HepG2 (cell line): ENCODE results near the gene SCAF4. TPM values are rescaled to one million over a fixed set of nuclear protein-coding genes. Genes with fewer than 3 reads are reported as not detected.

Experiments used
- ATAC-seq: fragments of 200-7000 bp; cut with Tn5 transposase; 3 replicates; pipeline ENCODE4 v1.9.1; 2020; ENCODE audit warnings: mild to moderate bottlenecking, moderate library complexity
- BruUV-seq: library from RNA; stranded (reverse); fragments of 400-500 nt; replicated peaks from 2 replicates; lab custom pipeline; 2021; lab: Mats Ljungman, UMichigan
- CTCF ChIA-PET: fragments of 300-600 bp; formaldehyde crosslinking; extraction: SDS; loops from one replicate; lab custom pipeline; 2021; ENCODE audit warnings: low total read pairs, inconsistent platforms, low intra/inter-chr PET ratio; lab: Yijun Ruan, JAX
- POLR2A ChIA-PET: fragments of 350-600 bp; sonication (Branson Sonifier 250); formaldehyde crosslinking; loops from one replicate; lab custom pipeline; 2020; ENCODE audit warnings: antibody characterized with exemption, inconsistent platforms; lab: Yijun Ruan, JAX
- DNase-seq: peaks from one replicate; pipeline ENCODE4 v3.0.0-alpha.2; 2015; ENCODE audit warnings: low spot score
- FAIRE-seq: peaks from 3 replicates; lab custom pipeline; 2011; peaks lifted over from hg19 to GRCh38; lab: Jason Lieb, UNC
- H2AFZ ChIP-seq: one replicate; pipeline ENCODE4 v1.6.1; 2011; ENCODE audit warnings: low read length, inconsistent platforms
- H3K27ac ChIP-seq: fragments of 300-600 bp; 3 replicates; pipeline ENCODE4 v1.8.0; 2011; ENCODE audit warnings: mixed run types, mild to moderate bottlenecking, mixed read lengths, low read length, inconsistent platforms; ENCODE audit not compliant: insufficient read depth; ENCODE audit errors: extremely low read length
- H3K27me3 ChIP-seq, 2 experiments: fragments of 200-600 bp in 1 of 2; 2 replicates in 1 of 2; 3 replicates in 1 of 2; pipeline versions ENCODE4 v1.6.0 to v1.8.0; 2011; ENCODE audit warnings: low read length in 2 of 2, mild to moderate bottlenecking in 2 of 2, moderate library complexity in 2 of 2, inconsistent platforms in 1 of 2; ENCODE audit not compliant: insufficient read depth in 2 of 2, control insufficient read depth in 1 of 2
- H3K36me3 ChIP-seq, 2 experiments: fragments of 200-600 bp in 1 of 2; replicated peaks in 1 of 2; 2 replicates in 1 of 2; 3 replicates in 1 of 2; pipeline versions ENCODE4 v1.5.1 to v1.8.0; 2011; ENCODE audit warnings: low read length in 2 of 2, inconsistent platforms in 1 of 2; ENCODE audit not compliant: insufficient read depth in 2 of 2, control insufficient read depth in 1 of 2
- H3K4me1 ChIP-seq: 2 replicates; pipeline ENCODE4 v1.5.1; 2012; ENCODE audit warnings: low read length, inconsistent platforms; ENCODE audit not compliant: insufficient read depth
- H3K4me2 ChIP-seq: 2 replicates; pipeline ENCODE4 v1.6.0; 2011; ENCODE audit warnings: low read depth, low read length, inconsistent platforms
- H3K4me3 ChIP-seq, 3 experiments: fragments of 200-600 bp in 1 of 3; sonication (generic), shearing (Covaris generic) in 1 of 3; replicated peaks in 1 of 3; 2 replicates each; pipeline ENCODE4 v1.5.1; 2011 to 2016; ENCODE audit warnings: low read length in 3 of 3, inconsistent platforms in 2 of 3, low read depth in 2 of 3, mild to moderate bottlenecking in 2 of 3, control low read depth in 1 of 3, mixed read lengths in 1 of 3; ENCODE audit not compliant: insufficient read depth in 1 of 3
- H3K79me2 ChIP-seq: one replicate; pipeline ENCODE4 v1.6.1; 2011; ENCODE audit warnings: low read length, inconsistent platforms; ENCODE audit not compliant: insufficient read depth
- H3K9ac ChIP-seq: 2 replicates; pipeline ENCODE4 v1.6.0; 2011; ENCODE audit warnings: mild to moderate bottlenecking, low read depth, low read length, inconsistent platforms; ENCODE audit not compliant: insufficient read depth
- H3K9me3 ChIP-seq: 2 replicates; pipeline ENCODE4 v1.5.1; 2012; ENCODE audit warnings: mild to moderate bottlenecking, low read length
- H4K20me1 ChIP-seq: 2 replicates; pipeline ENCODE4 v1.6.0; 2011; ENCODE audit warnings: inconsistent platforms, mild to moderate bottlenecking, low read length, moderate library complexity; ENCODE audit not compliant: insufficient read depth
- ATAD3A ChIP-seq: sonication (generic); formaldehyde crosslinking; IDR thresholded peaks from 2 replicates; pipeline ENCODE4 v1.4.0; 2020; ENCODE audit warnings: missing genetic modification reagents
- MIER3 ChIP-seq: IDR thresholded peaks from 2 replicates; pipeline ENCODE4 v1.6.1; 2016; ENCODE audit warnings: missing compliant biosample characterization, borderline replicate concordance
- ZNF3 ChIP-seq: IDR thresholded peaks from 2 replicates; pipeline ENCODE4 v1.7.0; 2017; ENCODE audit warnings: inconsistent platforms
- ZNF558 ChIP-seq: sonication (generic); formaldehyde crosslinking; IDR thresholded peaks from 2 replicates; pipeline ENCODE4 v1.9.0; 2022; ENCODE audit warnings: mild to moderate bottlenecking, missing genetic modification reagents, borderline replicate concordance
- WGBS: methylation state at CpG from one replicate; pipeline ENCODE4 v1.1.6; 2017; ENCODE audit warnings: low lambda C conversion rate; 5-methylcytosine and 5-hydroxymethylcytosine counted together
- in situ Hi-C: cut with HindIII; loops from 2 replicates; pipeline ENCODE4 v1.10.0; 2017; ENCODE audit warnings: low pct_unique_long_range_greater_than_20kb; ENCODE audit not compliant: extremely low pct_ligation_motif_present
- intact Hi-C: fragments of 100-400 bp; cut with micrococcal nuclease; formaldehyde crosslinking; loops from one replicate; pipeline ENCODE4 v1.10.0; 2022; ENCODE audit not compliant: unreplicated experiment
- polyA plus RNA-seq, 8 experiments: library from polyadenylated mRNA; depleted of rRNA in 3 of 8; stranded (reverse) in 7 of 8; unstranded in 1 of 8; fragments of >200 nt; fragmentation: Illumina TruSeq in 4 of 8; extraction: Trizol in 4 of 8; gene quantifications; 2 replicates each; pipeline versions ENCODE4 v1.2.1 to v1.2.3, GENCODE V29; 2011 to 2016; ENCODE audit warnings: low read depth in 4 of 8, missing spikeins in 1 of 8, mixed read lengths in 1 of 8; ENCODE audit not compliant: insufficient read depth in 1 of 8
- total RNA-seq, 5 experiments: library from RNA; depleted of rRNA; stranded (reverse); fragments of >200 nt; fragmentation: Illumina TruSeq; extraction: Trizol; gene quantifications; 2 replicates each; pipeline ENCODE4 v1.2.3, GENCODE V29; 2016; ENCODE audit warnings: low read depth in 1 of 5
- TF ChIP-seq, protein P1 (sequence below): sonication (generic); formaldehyde crosslinking; IDR thresholded peaks from 2 replicates; pipeline ENCODE4 v1.9.0; 2021; ENCODE audit warnings: missing genetic modification reagents, borderline replicate concordance
- TF ChIP-seq, protein P2 (sequence below): sonication (generic); formaldehyde crosslinking; conservative IDR thresholded peaks from 2 replicates; pipeline ENCODE4 v1.8.0; 2022; ENCODE audit warnings: mild to moderate bottlenecking, moderate library complexity, missing genetic modification reagents

SCAF4 gene
- total and polyA plus RNA-seq, 2 of the 13 experiments (the other 11 are each of a cell fraction or from before 2014, with no cell fraction given) = 9.1 to 11.5 TPM

DNA sequence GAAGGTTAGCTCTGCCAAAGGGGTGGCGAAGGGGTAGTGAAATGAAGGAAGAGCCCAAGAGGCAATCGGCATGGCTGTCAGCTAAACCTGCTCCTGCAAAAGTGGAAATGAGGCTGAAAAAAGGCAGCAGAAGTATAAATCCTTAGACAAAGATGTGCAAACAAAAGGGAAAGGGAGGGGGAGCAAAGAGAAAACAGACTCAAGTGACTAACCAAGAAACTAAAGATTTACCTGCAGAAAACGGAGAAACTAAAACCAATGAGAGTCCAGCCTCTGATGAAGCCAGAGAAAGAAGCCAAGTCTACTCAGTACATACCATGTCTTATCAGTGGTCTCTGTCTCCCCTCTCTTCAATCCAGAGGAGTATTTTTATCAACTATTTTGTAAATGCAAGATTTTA is 25.4 kb downstream of the SCAF4 start:
- CTCF ChIA-PET = no interaction called here
- no peak; the same call in 2 of the 3 replicates for ATAC-seq
- TF ChIP-seq, protein P1, sequence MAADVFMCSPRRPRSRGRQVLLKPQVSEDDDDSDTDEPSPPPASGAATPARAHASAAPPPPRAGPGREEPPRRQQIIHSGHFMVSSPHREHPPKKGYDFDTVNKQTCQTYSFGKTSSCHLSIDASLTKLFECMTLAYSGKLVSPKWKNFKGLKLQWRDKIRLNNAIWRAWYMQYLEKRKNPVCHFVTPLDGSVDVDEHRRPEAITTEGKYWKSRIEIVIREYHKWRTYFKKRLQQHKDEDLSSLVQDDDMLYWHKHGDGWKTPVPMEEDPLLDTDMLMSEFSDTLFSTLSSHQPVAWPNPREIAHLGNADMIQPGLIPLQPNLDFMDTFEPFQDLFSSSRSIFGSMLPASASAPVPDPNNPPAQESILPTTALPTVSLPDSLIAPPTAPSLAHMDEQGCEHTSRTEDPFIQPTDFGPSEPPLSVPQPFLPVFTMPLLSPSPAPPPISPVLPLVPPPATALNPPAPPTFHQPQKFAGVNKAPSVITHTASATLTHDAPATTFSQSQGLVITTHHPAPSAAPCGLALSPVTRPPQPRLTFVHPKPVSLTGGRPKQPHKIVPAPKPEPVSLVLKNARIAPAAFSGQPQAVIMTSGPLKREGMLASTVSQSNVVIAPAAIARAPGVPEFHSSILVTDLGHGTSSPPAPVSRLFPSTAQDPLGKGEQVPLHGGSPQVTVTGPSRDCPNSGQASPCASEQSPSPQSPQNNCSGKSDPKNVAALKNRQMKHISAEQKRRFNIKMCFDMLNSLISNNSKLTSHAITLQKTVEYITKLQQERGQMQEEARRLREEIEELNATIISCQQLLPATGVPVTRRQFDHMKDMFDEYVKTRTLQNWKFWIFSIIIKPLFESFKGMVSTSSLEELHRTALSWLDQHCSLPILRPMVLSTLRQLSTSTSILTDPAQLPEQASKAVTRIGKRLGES (CRISPR knock-in tag) = no peak
- TF ChIP-seq ATAD3A (CRISPR knock-in tag) = no peak
- TF ChIP-seq ZNF3 (CRISPR knock-in tag) = no peak
- TF ChIP-seq, protein P2, sequence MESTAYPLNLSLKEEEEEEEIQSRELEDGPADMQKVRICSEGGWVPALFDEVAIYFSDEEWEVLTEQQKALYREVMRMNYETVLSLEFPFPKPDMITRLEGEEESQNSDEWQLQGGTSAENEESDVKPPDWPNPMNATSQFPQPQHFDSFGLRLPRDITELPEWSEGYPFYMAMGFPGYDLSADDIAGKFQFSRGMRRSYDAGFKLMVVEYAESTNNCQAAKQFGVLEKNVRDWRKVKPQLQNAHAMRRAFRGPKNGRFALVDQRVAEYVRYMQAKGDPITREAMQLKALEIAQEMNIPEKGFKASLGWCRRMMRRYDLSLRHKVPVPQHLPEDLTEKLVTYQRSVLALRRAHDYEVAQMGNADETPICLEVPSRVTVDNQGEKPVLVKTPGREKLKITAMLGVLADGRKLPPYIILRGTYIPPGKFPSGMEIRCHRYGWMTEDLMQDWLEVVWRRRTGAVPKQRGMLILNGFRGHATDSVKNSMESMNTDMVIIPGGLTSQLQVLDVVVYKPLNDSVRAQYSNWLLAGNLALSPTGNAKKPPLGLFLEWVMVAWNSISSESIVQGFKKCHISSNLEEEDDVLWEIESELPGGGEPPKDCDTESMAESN (CRISPR knock-in tag) = no peak
- TF ChIP-seq MIER3 (CRISPR knock-in tag) = no peak
- TF ChIP-seq ZNF558 = no peak
- Histone ChIP-seq H3K27ac (no peak overlapping the region), H3K9me3 (no peaks in the 10 kb centered on the region), H2AFZ (no peak overlapping the region), H3K4me1 (peaks cover 23% of the 10 kb centered on the region), H3K79me2 (peaks cover 91% of the 10 kb centered on the region), H4K20me1 (peaks cover 59% of the 10 kb centered on the region), H3K4me3 (no peak overlapping the region), H3K36me3 (peaks cover 2 to 35% of the 10 kb centered on the region in 2 experiments), H3K27me3 (no peaks in the 10 kb centered on the region), H3K9ac (no peak overlapping the region), H3K4me2 (no peak overlapping the region)
- WGBS = 94% methylated on average over 3 of the region's 3 CpGs
- intact Hi-C loops (no loop called here), in situ Hi-C loops (no loop called here)
- no peak for FAIRE-seq
- DNase-seq = no peak
- BruUV-seq = no TSS peak
- POLR2A ChIA-PET = no interaction called here
